ENCODE data around the gene LARP4B. TPM values are rescaled to one million over a fixed set of nuclear protein-coding genes. Genes with fewer than 3 reads are reported as not detected.

LARP4B gene
- total RNA-seq, 5 donors from 2014 or later (not counting 1 experiment from before 2014, with no cell fraction given): 77.2 to 108 (median 94.0) TPM

- no peak overlapping the region for H3K4me3 Mint-ChIP-seq
- H3K9me3 Mint-ChIP-seq: no peaks in the 10 kb centered on the region
- no peaks in the 10 kb centered on the region for H3K36me3 ChIP-seq (ENCODE audit: control insufficient read depth in 2 of 2, extremely low read depth in 1 of 2, insufficient read depth in 1 of 2, low read length in 1 of 2)
- H3K27ac ChIP-seq (ENCODE audit: low read length): no peak overlapping the region
- DNase-seq (no peak), ATAC-seq (replicated peaks in 1 of 4) (no peak)
- no peaks in the 10 kb centered on the region for H3K4me1 ChIP-seq (ENCODE audit: control insufficient read depth in 1 of 2, extremely low read depth in 1 of 2, insufficient read depth in 2 of 2, low read length in 2 of 2)
- peaks cover 6 to 7% of the 10 kb centered on the region in 2 donors for H3K27me3 Mint-ChIP-seq
- H3K4me3 ChIP-seq (ENCODE audit: control insufficient read depth in 1 of 2, extremely low read depth in 1 of 2, low read length in 1 of 2): no peak overlapping the region
- 95% methylated on average over 8 of the region's 11 CpGs for WGBS (ENCODE audit: insufficient coverage)
- H3K9me3 ChIP-seq: no peaks in the 10 kb centered on the region
- CTCF ChIA-PET: no interaction called here
- H3K27ac Mint-ChIP-seq: no peak overlapping the region
- no peaks in the 10 kb centered on the region for H3K36me3 Mint-ChIP-seq
- H3K27me3 ChIP-seq (replicated peaks in 1 of 2; ENCODE audit: control insufficient read depth in 2 of 2, extremely low read depth in 1 of 2, insufficient read depth in 2 of 2, low read length in 1 of 2): peaks cover 0 to 15% of the 10 kb centered on the region in 2 experiments
- no peaks in the 10 kb centered on the region for H3K4me1 Mint-ChIP-seq
- POLR2A ChIA-PET: no interaction called here
Measured at GRCh38 chr10:953836-954235, 22.3 kb upstream of the LARP4B start.

DNA sequence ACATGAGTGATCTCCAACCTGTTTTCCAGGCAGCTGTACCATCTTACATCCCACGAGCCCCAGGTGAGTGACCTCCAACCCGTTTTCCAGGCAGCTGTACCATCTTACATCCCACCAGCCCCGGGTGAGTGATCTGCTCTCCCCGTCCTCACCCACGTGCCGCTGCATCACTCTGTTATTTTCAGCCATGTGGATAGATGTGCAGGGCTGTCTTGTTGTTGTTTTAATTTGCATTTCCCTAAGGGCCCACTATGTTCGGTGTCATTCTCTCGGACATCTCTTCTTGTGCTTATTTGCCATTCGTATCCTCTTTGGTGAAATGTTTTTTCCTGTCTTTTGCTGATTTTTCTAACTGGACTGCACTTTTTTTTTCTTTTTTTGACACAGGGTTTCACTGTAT lies 17.9 kb upstream of the LARP4B start:
- DNase-seq (no peak), ATAC-seq (replicated peaks in 1 of 4) (no peak)
- Histone ChIP-seq H3K36me3 (ENCODE audit: control insufficient read depth in 2 of 2, extremely low read depth in 1 of 2, insufficient read depth in 1 of 2, low read length in 1 of 2) (no peaks in the 10 kb centered on the region), H3K4me1 (ENCODE audit: control insufficient read depth in 1 of 2, extremely low read depth in 1 of 2, insufficient read depth in 2 of 2, low read length in 2 of 2) (peaks cover 0 to 3% of the 10 kb centered on the region in 2 experiments), H3K27ac (ENCODE audit: low read length) (no peak overlapping the region), H3K27me3 (replicated peaks in 1 of 2; ENCODE audit: control insufficient read depth in 2 of 2, extremely low read depth in 1 of 2, insufficient read depth in 2 of 2, low read length in 1 of 2) (peaks cover 0 to 10% of the 10 kb centered on the region in 2 experiments), H3K9me3 (no peaks in the 10 kb centered on the region), H3K4me3 (ENCODE audit: control insufficient read depth in 1 of 2, extremely low read depth in 1 of 2, low read length in 1 of 2) (no peak overlapping the region)
- H3K9me3 Mint-ChIP-seq: no peaks in the 10 kb centered on the region
- peaks cover 0 to 4% of the 10 kb centered on the region in 2 donors for H3K27me3 Mint-ChIP-seq
- no peaks in the 10 kb centered on the region for H3K36me3 Mint-ChIP-seq
- WGBS (ENCODE audit: insufficient coverage): 100% methylated on average over 3 of the region's 9 CpGs
- ChIA-PET CTCF (interaction anchor here in 1 of 2 donors (0.5 kb wide), 1 partner anchor 239 kb away, joined by 3 read pairs; no protein-coding TSS in a partner anchor), POLR2A (interaction anchor here (0.5 to 0.6 kb wide), 2 partner anchors 47 to 49 kb away, joined by 3 to 4 read pairs; no protein-coding TSS in a partner anchor)
- no peak overlapping the region for H3K27ac Mint-ChIP-seq
- no peak overlapping the region for H3K4me3 Mint-ChIP-seq
- H3K4me1 Mint-ChIP-seq: peaks cover 3% of the 10 kb centered on the region in 3 donors

DNA sequence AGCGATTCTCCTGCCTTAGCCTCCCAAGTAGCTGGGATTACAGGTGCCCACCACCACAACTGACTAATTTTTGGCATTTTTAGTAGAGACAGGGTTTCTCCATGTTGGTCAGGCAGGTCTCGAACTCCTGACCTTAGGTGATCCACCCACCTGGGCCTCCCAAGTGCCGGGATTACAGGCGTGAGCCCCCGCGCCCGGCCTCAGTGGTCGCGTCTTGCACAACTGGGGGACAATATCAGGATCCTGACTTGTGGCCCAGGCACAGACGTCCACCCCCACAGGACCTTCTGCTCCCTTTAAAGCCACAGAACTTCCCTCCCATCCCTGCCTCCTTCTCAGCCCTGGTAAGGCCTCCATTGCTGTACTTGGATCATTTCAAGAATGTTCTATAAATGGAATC lies 16.8 kb upstream of the LARP4B start:
- Mint-ChIP-seq H3K27ac (no peak overlapping the region), H3K4me3 (no peak overlapping the region), H3K4me1 (peaks cover 5 to 9% (median 8%) of the 10 kb centered on the region in 3 donors), H3K27me3 (peaks cover 0 to 2% of the 10 kb centered on the region in 2 donors), H3K36me3 (no peaks in the 10 kb centered on the region), H3K9me3 (no peaks in the 10 kb centered on the region)
- H3K4me3 ChIP-seq (ENCODE audit: control insufficient read depth in 1 of 2, extremely low read depth in 1 of 2, low read length in 1 of 2): no peak overlapping the region
- H3K27me3 ChIP-seq (replicated peaks in 1 of 2; ENCODE audit: control insufficient read depth in 2 of 2, extremely low read depth in 1 of 2, insufficient read depth in 2 of 2, low read length in 1 of 2): peaks cover 0 to 4% of the 10 kb centered on the region in 2 experiments
- POLR2A ChIA-PET: no interaction called here
- ATAC-seq (replicated peaks in 1 of 4) (no peak), DNase-seq (no peak)
- peaks cover 0 to 7% of the 10 kb centered on the region in 2 experiments for H3K4me1 ChIP-seq (ENCODE audit: control insufficient read depth in 1 of 2, extremely low read depth in 1 of 2, insufficient read depth in 2 of 2, low read length in 2 of 2)
- CTCF ChIA-PET: no interaction called here
- no peaks in the 10 kb centered on the region for H3K9me3 ChIP-seq
- no peak overlapping the region for H3K27ac ChIP-seq (ENCODE audit: low read length)
- no peaks in the 10 kb centered on the region for H3K36me3 ChIP-seq (ENCODE audit: control insufficient read depth in 2 of 2, extremely low read depth in 1 of 2, insufficient read depth in 1 of 2, low read length in 1 of 2)
- 84% methylated on average over 5 of the region's 10 CpGs for WGBS (ENCODE audit: insufficient coverage)

- Histone ChIP-seq H3K9me3 (no peaks in the 10 kb centered on the region), H3K27me3 (replicated peaks in 1 of 2; ENCODE audit: control insufficient read depth in 2 of 2, extremely low read depth in 1 of 2, insufficient read depth in 2 of 2, low read length in 1 of 2) (peaks cover 0 to 4% of the 10 kb centered on the region in 2 experiments), H3K4me1 (ENCODE audit: control insufficient read depth in 1 of 2, extremely low read depth in 1 of 2, insufficient read depth in 2 of 2, low read length in 2 of 2) (peaks cover 0 to 7% of the 10 kb centered on the region in 2 experiments), H3K4me3 (ENCODE audit: control insufficient read depth in 1 of 2, extremely low read depth in 1 of 2, low read length in 1 of 2) (no peak overlapping the region), H3K27ac (ENCODE audit: low read length) (no peak overlapping the region), H3K36me3 (ENCODE audit: control insufficient read depth in 2 of 2, extremely low read depth in 1 of 2, insufficient read depth in 1 of 2, low read length in 1 of 2) (no peaks in the 10 kb centered on the region)
- H3K27me3 Mint-ChIP-seq: peaks cover 0 to 2% of the 10 kb centered on the region in 2 donors
- DNase-seq: no peak
- 88% methylated on average over 6 of the region's 10 CpGs for WGBS (ENCODE audit: insufficient coverage)
- H3K4me1 Mint-ChIP-seq: peaks cover 5 to 9% (median 8%) of the 10 kb centered on the region in 3 donors
- no peak for ATAC-seq (replicated peaks in 1 of 4)
- no peaks in the 10 kb centered on the region for H3K36me3 Mint-ChIP-seq
- ChIA-PET CTCF (no interaction called here), POLR2A (no interaction called here)
- no peaks in the 10 kb centered on the region for H3K9me3 Mint-ChIP-seq
- no peak overlapping the region for H3K27ac Mint-ChIP-seq
- H3K4me3 Mint-ChIP-seq: no peak overlapping the region
Measured at GRCh38 chr10:947881-948280, 16.4 kb upstream of the LARP4B start.

GRCh38 chr10:947051-947450 lies 15.5 kb upstream of the LARP4B start:
- WGBS (ENCODE audit: insufficient coverage): 91% methylated on average over 7 of the region's 9 CpGs
- CTCF ChIA-PET: no interaction called here
- H3K27ac ChIP-seq (ENCODE audit: low read length): no peak overlapping the region
- Mint-ChIP-seq H3K4me3 (no peak overlapping the region), H3K9me3 (no peaks in the 10 kb centered on the region), H3K4me1 (peaks cover 9 to 11% (median 10%) of the 10 kb centered on the region in 3 donors), H3K27me3 (peaks cover 0 to 2% of the 10 kb centered on the region in 2 donors), H3K27ac (no peak overlapping the region), H3K36me3 (no peaks in the 10 kb centered on the region)
- ATAC-seq (replicated peaks in 1 of 4) (no peak), DNase-seq (no peak)
- peaks cover 0 to 4% of the 10 kb centered on the region in 2 experiments for H3K27me3 ChIP-seq (replicated peaks in 1 of 2; ENCODE audit: control insufficient read depth in 2 of 2, extremely low read depth in 1 of 2, insufficient read depth in 2 of 2, low read length in 1 of 2)
- H3K4me3 ChIP-seq (ENCODE audit: control insufficient read depth in 1 of 2, extremely low read depth in 1 of 2, low read length in 1 of 2): no peak overlapping the region
- POLR2A ChIA-PET: no interaction called here
- H3K4me1 ChIP-seq (ENCODE audit: control insufficient read depth in 1 of 2, extremely low read depth in 1 of 2, insufficient read depth in 2 of 2, low read length in 2 of 2): peaks cover 0 to 7% of the 10 kb centered on the region in 2 experiments
- no peaks in the 10 kb centered on the region for H3K36me3 ChIP-seq (ENCODE audit: control insufficient read depth in 2 of 2, extremely low read depth in 1 of 2, insufficient read depth in 1 of 2, low read length in 1 of 2)
- H3K9me3 ChIP-seq: no peaks in the 10 kb centered on the region

DNA sequence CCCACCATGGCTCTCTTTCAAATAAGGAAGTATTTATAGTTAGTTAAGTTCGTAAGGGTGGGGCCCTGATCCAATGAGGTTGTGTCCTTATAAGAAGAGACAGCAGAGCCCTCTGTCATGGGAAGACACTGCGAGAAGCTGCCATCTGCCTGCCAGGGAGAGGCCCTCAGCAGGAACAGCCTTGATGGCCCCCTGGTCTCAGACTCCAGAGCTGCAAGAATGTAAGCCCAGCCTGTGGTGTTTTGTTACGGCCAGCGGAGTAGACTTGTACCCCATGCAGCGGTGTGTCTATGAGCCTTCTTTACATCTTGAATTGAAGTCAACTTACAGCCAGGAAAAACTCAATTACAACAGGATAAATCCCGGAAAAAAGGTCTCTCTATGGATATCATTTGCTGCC lies 14.3 kb upstream of the LARP4B start:
- no peak overlapping the region for H3K4me3 Mint-ChIP-seq
- WGBS (ENCODE audit: insufficient coverage): 83% methylated on average over 4 of the region's 6 CpGs

More for the DNA sequence above, 14.3 kb upstream of the LARP4B start:
- Mint-ChIP-seq H3K27me3 (no peaks in the 10 kb centered on the region), H3K36me3 (no peaks in the 10 kb centered on the region), H3K27ac (no peak overlapping the region), H3K4me1 (peaks cover 10 to 13% (median 11%) of the 10 kb centered on the region in 3 donors), H3K9me3 (no peaks in the 10 kb centered on the region)
- H3K9me3 ChIP-seq: no peaks in the 10 kb centered on the region
- no peaks in the 10 kb centered on the region for H3K36me3 ChIP-seq (ENCODE audit: control insufficient read depth in 2 of 2, extremely low read depth in 1 of 2, insufficient read depth in 1 of 2, low read length in 1 of 2)
- no peak for DNase-seq
- no peak overlapping the region for H3K4me3 ChIP-seq (ENCODE audit: control insufficient read depth in 1 of 2, extremely low read depth in 1 of 2, low read length in 1 of 2)
- ChIA-PET CTCF (no interaction called here), POLR2A (no interaction called here)
- H3K27me3 ChIP-seq (replicated peaks in 1 of 2; ENCODE audit: control insufficient read depth in 2 of 2, extremely low read depth in 1 of 2, insufficient read depth in 2 of 2, low read length in 1 of 2): peaks cover 0 to 4% of the 10 kb centered on the region in 2 experiments
- ATAC-seq (replicated peaks in 1 of 4): no peak
- H3K27ac ChIP-seq (ENCODE audit: low read length): no peak overlapping the region
- H3K4me1 ChIP-seq (ENCODE audit: control insufficient read depth in 1 of 2, extremely low read depth in 1 of 2, insufficient read depth in 2 of 2, low read length in 2 of 2): peaks cover 0 to 7% of the 10 kb centered on the region in 2 experiments

Measured in T-cell (primary cell).